ENCODE measurements around the gene BICC1. TPM values are rescaled to one million over a fixed set of nuclear protein-coding genes. Genes with fewer than 3 reads are reported as not detected.

BICC1 gene
- total RNA-seq, 4 donors from 2014 or later = 28.8 to 39.0 (median 30.5) TPM

DNA sequence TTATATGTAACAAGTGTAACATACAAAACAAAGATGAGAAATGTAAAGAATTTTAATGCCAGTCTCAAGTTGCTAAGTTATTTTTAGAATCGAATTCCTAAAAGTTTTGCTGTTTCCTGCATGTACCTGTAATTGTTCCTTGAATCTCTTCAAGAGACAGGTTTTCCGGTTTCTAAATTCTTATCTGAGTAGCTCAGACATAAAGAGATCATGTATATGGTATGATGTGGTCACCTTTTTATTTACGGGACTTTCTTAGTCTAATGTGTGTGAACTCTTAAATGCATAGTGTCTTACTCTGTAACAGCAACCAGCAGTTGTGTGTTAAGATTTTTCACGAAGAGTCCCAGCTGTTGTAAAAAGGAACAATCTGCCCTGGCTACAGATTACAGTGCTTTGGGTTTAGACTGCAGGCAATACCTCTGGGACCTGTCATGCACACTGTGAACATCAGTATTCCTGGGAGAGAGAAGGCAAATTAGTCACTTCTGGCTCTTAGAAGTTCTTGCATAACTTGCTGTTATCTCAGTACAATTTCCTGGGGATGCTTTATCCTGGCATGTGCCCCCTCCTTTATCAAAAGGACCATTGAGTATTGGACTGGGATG lies 263.4 kb downstream of the BICC1 start:
- peak overlapping the region in 1 of 4 donors; percentile 14 for H3K27ac ChIP-seq
- no peak for DNase-seq (ENCODE audit: low spot score in 2 of 2)
- H3K27me3 ChIP-seq = no peaks in the 10 kb centered on the region
- no peak overlapping the region for H3K4me3 ChIP-seq
- no peaks in the 10 kb centered on the region for H3K36me3 ChIP-seq
- H3K4me1 ChIP-seq = peaks cover 0 to 47% (median 2%) of the 10 kb centered on the region in 4 donors
- 62 to 63% methylated on average over 4 of the region's 4 CpGs for WGBS, 2 donors
- H3K9me3 ChIP-seq = no peaks in the 10 kb centered on the region
- TF ChIP-seq CTCF (IDR thresholded peaks at IDR 0.05) = no peak
- no peak for TF ChIP-seq POLR2A (IDR thresholded peaks at IDR 0.05)
- TF ChIP-seq EP300 (IDR thresholded peaks at IDR 0.05) = peak in 1 of 2 donors; percentile 35

- WGBS, 2 donors = 69 to 77% methylated on average over 5 of the region's 5 CpGs
- TF ChIP-seq CTCF (IDR thresholded peaks at IDR 0.05) (no peak), EP300 (IDR thresholded peaks at IDR 0.05) (no peak), POLR2A (IDR thresholded peaks at IDR 0.05) (no peak)
- no peaks in the 10 kb centered on the region for H3K36me3 ChIP-seq
- no peak for DNase-seq (ENCODE audit: low spot score in 2 of 2)
- H3K4me3 ChIP-seq = no peak overlapping the region
- no peak overlapping the region for H3K27ac ChIP-seq
- H3K27me3 ChIP-seq = no peaks in the 10 kb centered on the region
- no peaks in the 10 kb centered on the region for H3K9me3 ChIP-seq
- H3K4me1 ChIP-seq = peaks cover 0 to 46% (median 2%) of the 10 kb centered on the region in 4 donors
Measured at GRCh38 chr10:58776568-58777318, 264.1 kb downstream of the BICC1 start.

DNA sequence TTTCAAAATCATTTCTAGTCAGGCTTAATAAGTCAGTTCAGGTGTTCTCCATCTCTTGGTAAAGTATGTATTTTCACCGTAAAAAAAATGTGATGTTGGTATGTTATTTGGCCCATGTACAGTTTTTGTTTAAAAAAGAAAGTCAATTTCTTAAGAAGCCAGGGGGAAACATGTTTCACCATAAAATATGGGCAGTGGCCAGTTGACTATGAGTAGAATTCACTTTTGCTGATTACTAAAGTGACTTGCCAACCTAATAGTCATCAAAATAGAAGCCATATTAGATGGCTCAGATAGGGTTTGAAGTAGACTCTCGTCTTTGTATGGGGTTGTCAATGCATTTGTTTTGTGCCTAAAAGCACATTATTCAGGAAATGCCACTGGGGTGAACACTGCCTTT lies 266.3 kb downstream of the BICC1 start:
- Histone ChIP-seq H3K9me3 (no peaks in the 10 kb centered on the region), H3K4me1 (peaks cover 0 to 49% (median 2%) of the 10 kb centered on the region in 4 donors), H3K27ac (no peak overlapping the region), H3K4me3 (no peak overlapping the region), H3K27me3 (no peaks in the 10 kb centered on the region), H3K36me3 (no peaks in the 10 kb centered on the region)
- DNase-seq (ENCODE audit: low spot score in 2 of 2) = no peak
- TF ChIP-seq EP300 (IDR thresholded peaks at IDR 0.05) (no peak), POLR2A (IDR thresholded peaks at IDR 0.05) (no peak), CTCF (IDR thresholded peaks at IDR 0.05) (no peak)
- WGBS, 2 donors = 65 to 70% methylated on average over 2 of the region's 2 CpGs

DNA sequence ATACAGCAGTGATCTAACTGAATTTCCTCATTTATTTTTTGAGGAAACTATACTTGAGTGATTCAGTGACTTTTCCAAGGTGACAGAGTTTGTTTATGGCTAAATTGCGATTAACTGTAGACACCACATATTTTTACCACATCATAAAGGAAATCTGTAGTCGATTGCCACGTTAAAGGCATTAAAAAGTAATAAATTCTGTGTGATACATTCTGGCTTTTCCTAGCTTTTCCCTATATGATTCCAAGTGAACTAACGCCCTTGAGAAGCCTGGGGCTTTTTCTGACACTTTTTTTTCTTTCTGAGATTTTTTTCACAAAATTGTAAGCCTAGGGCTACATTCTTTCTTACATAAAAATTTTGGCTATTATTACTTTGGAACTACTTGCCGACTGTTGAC lies 266.9 kb downstream of the BICC1 start:
- Histone ChIP-seq H3K9me3 (no peaks in the 10 kb centered on the region), H3K4me3 (no peak overlapping the region), H3K4me1 (peaks cover 0 to 49% (median 2%) of the 10 kb centered on the region in 4 donors), H3K36me3 (no peaks in the 10 kb centered on the region), H3K27me3 (no peaks in the 10 kb centered on the region), H3K27ac (no peak overlapping the region)
- no peak for TF ChIP-seq EP300 (IDR thresholded peaks at IDR 0.05)
- TF ChIP-seq POLR2A (IDR thresholded peaks at IDR 0.05) = no peak
- TF ChIP-seq CTCF (IDR thresholded peaks at IDR 0.05) = no peak
- 72 to 78% methylated on average over 5 of the region's 5 CpGs for WGBS, 2 donors
- no peak for DNase-seq (ENCODE audit: low spot score in 2 of 2)

GRCh38 chr10:58780476-58780875 lies 267.8 kb downstream of the BICC1 start:
- Histone ChIP-seq H3K36me3 (no peaks in the 10 kb centered on the region), H3K27me3 (no peaks in the 10 kb centered on the region), H3K4me3 (no peak overlapping the region), H3K27ac (no peak overlapping the region), H3K4me1 (peaks cover 0 to 49% (median 2%) of the 10 kb centered on the region in 4 donors), H3K9me3 (no peaks in the 10 kb centered on the region)
- TF ChIP-seq EP300 (IDR thresholded peaks at IDR 0.05) = no peak
- no peak for TF ChIP-seq POLR2A (IDR thresholded peaks at IDR 0.05)
- DNase-seq (ENCODE audit: low spot score in 2 of 2) = no peak
